ENCODE measurements around the gene JRKL. TPM values are rescaled to one million over a fixed set of nuclear protein-coding genes. Genes with fewer than 3 reads are reported as not detected.

JRKL gene
- 5.2 and 6.6 TPM in 2 replicates for total RNA-seq

DNA sequence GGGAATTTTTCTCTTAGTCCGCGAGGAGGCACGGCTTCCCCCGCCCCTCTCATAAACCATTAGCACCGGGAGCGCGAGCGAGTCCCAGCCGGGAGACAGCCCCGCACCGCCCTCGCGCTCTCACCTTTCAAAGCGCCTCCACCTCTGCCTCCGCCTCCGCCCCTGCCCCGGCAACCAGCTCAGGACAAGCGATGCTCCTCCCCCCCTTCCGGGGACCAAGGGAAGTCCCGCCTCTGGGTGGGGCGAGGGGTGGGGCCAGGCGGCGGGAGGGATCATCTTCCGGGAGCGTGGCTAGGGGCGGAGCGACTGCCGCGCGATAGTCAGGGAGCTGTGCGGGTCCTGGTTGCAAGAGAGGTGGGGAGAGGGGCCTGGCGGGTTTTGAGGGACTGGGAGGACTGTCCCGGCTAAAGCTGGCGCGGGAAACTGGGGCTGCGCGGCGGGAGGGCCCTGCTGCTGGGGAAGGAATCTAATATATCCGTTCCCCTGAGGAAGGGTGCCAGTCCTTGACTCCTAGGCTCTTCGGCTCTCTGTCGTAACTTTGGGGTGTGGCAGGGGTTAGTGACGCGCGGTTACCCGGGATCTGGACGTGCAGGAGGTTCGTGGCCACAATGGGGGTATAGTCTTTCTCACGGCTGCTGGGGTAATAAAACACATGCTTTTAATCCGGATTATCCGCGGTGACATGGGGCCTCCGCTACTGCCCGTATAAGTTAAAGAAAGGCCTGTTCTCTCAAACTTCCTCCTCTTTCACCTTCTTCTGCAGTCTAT lies at the start of gene JRKL, which contains the start of gene CCDC82:
Gene JRKL (plus strand): TSS at position 294 of the 768 bp plus-strand sequence. CDS start 637 bp downstream, outside the sequence.
Gene CCDC82 (minus strand): TSS at position 193 of the 768 bp plus-strand sequence. CDS start 5,165 bp downstream, outside the sequence.

DNA sequence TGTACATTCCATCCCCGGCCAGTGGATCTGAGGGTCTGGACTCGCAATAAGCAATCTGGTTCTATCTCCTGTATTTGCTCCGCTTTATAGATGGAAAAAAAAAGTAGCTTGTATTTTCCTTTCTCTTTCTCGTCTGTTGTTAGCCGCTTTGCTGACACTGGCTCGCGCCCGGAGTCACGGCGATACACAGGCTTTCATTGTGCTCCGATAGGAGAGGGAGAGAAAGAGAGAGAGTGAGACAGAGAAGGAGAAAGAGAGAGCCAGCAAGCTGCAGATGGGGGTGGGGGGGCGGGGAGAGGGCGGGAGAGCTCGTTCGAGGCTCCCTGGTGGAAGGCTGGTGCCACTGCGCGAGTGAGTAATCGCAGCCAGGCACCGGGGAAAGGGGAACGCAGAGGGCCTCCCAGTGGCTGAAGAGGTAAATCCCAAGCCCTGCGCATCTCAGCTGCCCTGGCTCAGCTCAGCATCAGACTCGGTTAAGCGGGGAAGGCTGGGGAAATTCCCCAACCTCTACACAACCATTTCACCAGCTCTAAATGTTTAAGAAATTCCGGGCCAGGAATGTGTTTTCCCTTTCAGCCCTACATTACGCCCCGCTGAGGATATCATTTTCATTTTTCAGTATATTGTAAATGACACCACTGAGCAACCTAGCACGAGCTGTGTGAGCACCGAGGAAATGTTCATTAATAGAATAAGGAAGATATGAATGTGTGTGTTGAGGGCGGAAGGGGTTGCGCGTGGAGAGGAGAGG lies 46.7 kb upstream of the JRKL start, which contains the start of gene MAML2:
Gene MAML2 (minus strand): TSS at position 235 of the 751 bp plus-strand sequence. CDS start 1,300 bp downstream, outside the sequence.

Other genes starting within 250 kb of the JRKL start
- gene MAML2, start 46.8 kb upstream of the JRKL start, total RNA-seq, result 10.4 and 10.7 TPM in 2 replicates
- gene CCDC82, start 101 bp upstream of the JRKL start, total RNA-seq, result 5.2 and 6.7 TPM in 2 replicates

Data from bronchus fibroblast of lung (primary cell).